Activated CD4-positive, alpha-beta T cell treated with anti-CD3 and anti-CD28 coated beads, Interleukin-2, amount 50 U/mL, for 16 hours (primary cell): ENCODE results near the gene ATP1A3.

ENCODE experiments used
- DNase-seq: peaks from one replicate; pipeline ENCODE4 v3.0.0-alpha.2; 2020

Gene ATP1A3

GRCh38 chr19:41927497-41928192, 66.4 kb downstream of the ATP1A3 start:
- no peak for DNase-seq

DNA sequence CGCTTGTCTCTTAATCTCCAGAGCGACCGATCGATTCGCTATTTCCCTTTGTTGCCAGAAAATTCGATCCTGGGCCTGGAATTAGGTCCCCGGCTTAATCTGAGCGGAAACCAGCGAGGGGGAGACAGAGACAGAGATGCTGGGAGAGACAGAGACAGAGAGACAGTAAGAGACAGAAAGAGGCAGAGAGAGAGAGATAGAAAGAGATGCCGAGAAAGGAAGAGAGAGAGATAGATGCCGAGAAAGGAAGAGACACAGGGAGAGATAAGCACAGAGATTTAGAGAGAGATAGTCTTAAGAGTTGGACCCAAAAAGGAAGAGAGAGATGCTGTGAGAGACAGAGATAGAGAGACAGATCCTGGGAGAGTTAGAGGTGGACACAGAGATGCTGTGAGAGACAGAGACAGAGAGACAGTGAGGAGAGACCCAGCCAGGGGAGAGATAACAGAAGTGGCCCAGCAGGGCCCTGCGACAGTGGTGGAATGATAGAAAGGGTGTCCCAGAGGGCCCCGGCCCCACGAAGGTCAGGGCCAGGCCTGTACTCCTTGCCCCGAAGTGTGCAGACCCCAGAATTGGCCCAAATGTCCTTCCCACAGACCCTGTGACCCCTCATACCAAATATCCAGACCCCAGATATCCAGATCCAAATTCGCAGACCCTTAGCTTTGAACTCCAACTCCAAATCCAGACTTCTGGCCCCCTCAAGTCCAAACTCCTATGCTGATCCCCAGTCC, 67.1 kb downstream of the ATP1A3 start:
- DNase-seq = no peak

DNA sequence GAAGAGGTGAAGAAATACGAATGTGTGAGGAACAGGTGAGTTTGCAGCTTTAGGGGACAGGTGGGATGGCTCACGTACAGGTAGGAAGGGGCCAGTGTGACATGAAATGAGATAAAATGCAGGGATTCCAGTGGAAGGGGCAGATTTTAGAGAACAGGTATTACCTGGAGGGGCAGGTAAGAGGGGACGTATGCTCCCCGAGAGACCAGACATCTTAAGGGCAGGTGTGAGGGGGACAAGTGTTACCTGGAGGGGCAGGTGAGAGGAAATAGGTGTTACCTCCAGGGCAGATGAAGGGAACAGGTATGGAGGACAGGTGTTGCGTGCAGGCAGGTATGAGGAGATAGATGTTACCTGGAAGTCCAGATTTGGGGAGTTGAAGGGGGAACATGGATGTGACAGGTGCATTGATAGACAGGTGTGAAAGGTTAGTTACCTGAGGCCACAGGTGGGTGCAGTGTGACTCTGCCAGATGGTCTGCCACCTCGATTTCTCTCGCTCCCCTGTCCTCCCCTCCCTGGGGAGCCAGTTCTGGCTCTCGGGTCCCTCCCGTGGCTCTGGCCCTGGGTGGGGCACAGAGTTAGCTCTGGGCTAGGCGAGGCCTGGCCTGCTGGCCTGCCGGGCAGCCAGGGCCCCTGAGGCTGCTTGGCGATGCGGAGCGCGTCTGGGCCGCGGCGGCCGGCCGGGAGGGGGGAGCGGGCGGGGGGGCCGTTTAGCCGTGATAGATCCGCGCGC, 67.8 kb downstream of the ATP1A3 start:
- no peak for DNase-seq

GRCh38 chr19:41925208-41926003, 68.6 kb downstream of the ATP1A3 start:
- DNase-seq = no peak

- DNase-seq = no peak
Observed at GRCh38 chr19:41924151-41925145, 69.6 kb downstream of the ATP1A3 start.

- no peak for DNase-seq
Observed at GRCh38 chr19:41923045-41923788, 70.8 kb downstream of the ATP1A3 start.

GRCh38 chr19:41922585-41922984, 71.4 kb downstream of the ATP1A3 start:
- DNase-seq = no peak

DNA sequence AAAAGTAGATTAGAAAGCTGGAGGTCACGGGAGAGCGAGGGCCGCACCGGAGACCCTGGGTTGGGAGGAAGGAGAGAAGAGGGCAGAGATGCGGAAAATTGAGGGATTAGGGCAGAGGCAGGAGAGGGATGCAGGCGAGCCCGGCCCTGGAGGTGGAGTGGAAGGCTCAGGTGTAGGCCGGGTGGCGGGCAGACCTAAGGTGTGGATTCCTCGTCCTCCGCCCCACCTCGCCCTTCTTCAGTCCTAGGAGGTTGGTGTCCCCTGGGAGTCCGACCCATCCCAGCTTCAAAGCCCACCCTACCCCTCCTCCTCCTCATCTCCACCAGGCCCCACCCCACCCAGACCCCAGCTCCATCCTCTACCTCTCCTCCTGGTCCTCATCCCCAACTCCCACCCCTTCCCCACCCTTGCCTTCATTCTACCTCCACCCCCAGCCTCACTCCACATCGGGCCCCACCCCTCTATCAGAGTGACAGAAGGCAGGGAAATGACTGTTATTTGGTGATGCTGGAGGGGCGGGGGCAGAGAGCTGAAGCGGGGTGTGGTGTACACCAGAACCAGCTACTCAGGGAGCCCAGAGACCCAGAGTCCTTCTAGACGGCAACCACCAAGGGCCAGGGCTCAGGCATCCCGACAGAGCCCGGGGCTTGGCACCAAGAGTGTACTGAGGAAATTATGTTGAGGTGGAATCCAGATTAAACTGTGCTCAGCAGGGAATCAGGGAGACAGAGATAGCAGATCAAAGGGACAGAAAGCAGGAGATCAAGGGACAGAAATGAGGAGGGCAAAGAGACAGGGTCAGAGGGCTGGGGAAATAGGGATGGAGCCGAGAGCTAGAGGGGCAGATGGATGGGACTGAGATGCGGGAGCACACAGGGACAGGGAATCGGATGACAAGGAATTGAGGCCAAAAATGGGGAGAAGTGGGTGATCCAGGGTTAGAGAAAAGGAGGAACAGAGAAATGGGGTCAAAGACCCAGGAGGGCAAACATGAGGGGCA, 72.2 kb downstream of the ATP1A3 start:
- DNase-seq = no peak

- DNase-seq = no peak
Observed at GRCh38 chr19:41920882-41921576, 73.0 kb downstream of the ATP1A3 start.

- no peak for DNase-seq
Observed at GRCh38 chr19:41919948-41920712, 73.9 kb downstream of the ATP1A3 start.

- no peak for DNase-seq
Observed at GRCh38 chr19:41918653-41919244, 75.3 kb downstream of the ATP1A3 start.

GRCh38 chr19:41918095-41918494, 75.9 kb downstream of the ATP1A3 start:
- DNase-seq = no peak

DNA sequence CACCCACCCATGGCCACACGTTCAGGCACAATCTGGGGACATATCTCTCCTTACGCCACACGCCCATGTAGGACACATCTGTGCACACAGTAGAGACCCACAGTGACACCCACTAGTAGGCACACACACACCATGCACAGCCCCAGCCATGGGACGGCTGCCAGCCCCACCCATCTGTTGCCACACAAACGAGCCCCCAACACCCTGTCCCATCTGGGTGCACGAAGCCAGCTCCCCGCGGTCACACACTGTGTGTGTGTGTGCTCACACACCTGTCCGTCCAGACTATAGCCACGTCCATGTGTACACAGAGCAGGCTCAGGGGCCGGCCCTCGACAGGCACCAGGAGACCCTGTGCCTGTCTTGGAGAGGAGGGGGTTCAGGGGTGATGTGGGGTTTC, 76.4 kb downstream of the ATP1A3 start:
- no peak for DNase-seq
